Progenitor cell of endocrine pancreas (in vitro differentiated cells): ENCODE results near the gene EMX1. TPM values are rescaled to one million over a fixed set of nuclear protein-coding genes. Genes with fewer than 3 reads are reported as not detected.

Experiments
- DNase-seq: peaks from one replicate; pipeline ENCODE4 v3.0.0; 2021; ENCODE audit warnings: low spot score; ENCODE audit not compliant: unreplicated experiment
- H3K27ac Mint-ChIP-seq: 2 replicates; pipeline ENCODE4 v1.8.0; 2021; ENCODE audit warnings: mild to moderate bottlenecking, moderate library complexity, mixed read lengths
- H3K27me3 Mint-ChIP-seq: 2 replicates; pipeline ENCODE4 v1.8.0; 2021; ENCODE audit warnings: mixed read lengths
- H3K36me3 Mint-ChIP-seq: 2 replicates; pipeline ENCODE4 v1.8.0; 2022; ENCODE audit warnings: mixed read lengths; ENCODE audit not compliant: insufficient read depth
- H3K4me1 Mint-ChIP-seq: 2 replicates; pipeline ENCODE4 v1.8.0; 2021; ENCODE audit warnings: low read depth, mixed read lengths
- H3K4me3 Mint-ChIP-seq: 2 replicates; pipeline ENCODE4 v1.8.0; 2021; ENCODE audit warnings: low read depth, mild to moderate bottlenecking, moderate library complexity, mixed read lengths
- H3K9me3 Mint-ChIP-seq: 2 replicates; pipeline ENCODE4 v1.8.0; 2021; ENCODE audit warnings: low read depth, mixed read lengths
- CTCF ChIP-seq: fragments of 200-600 bp; sonication (generic); IDR thresholded peaks from one replicate; pipeline ENCODE4 v1.5.0; 2021; ENCODE audit warnings: antibody characterized with exemption, mild to moderate bottlenecking; ENCODE audit not compliant: unreplicated experiment
- total RNA-seq: library from RNA; stranded (reverse); gene quantifications from 2 replicates; pipeline ENCODE4 v1.2.1, GENCODE V29; 2021

The EMX1 gene
- total RNA-seq, 1 donor from 2014 or later: 0.69 TPM

- Mint-ChIP-seq H3K9me3 (no peaks in the 10 kb centered on the region), H3K27me3 (peaks cover 18% of the 10 kb centered on the region), H3K4me3 (no peak overlapping the region), H3K27ac (no peak overlapping the region), H3K4me1 (peaks cover 12% of the 10 kb centered on the region), H3K36me3 (peaks cover 6% of the 10 kb centered on the region)
- no peak for TF ChIP-seq CTCF
- no peak for DNase-seq
These were observed 26.1 kb upstream of the EMX1 start for GRCh38 chr2:72891091-72891818.

- H3K9me3 Mint-ChIP-seq: no peaks in the 10 kb centered on the region
- H3K27ac Mint-ChIP-seq: no peak overlapping the region
- H3K4me1 Mint-ChIP-seq: peaks cover 7% of the 10 kb centered on the region
- H3K36me3 Mint-ChIP-seq: peaks cover 6% of the 10 kb centered on the region
- DNase-seq: no peak
- TF ChIP-seq CTCF: peak; percentile 79
- H3K27me3 Mint-ChIP-seq: peaks cover 30% of the 10 kb centered on the region
- no peak overlapping the region for H3K4me3 Mint-ChIP-seq
These were observed 24.7 kb upstream of the EMX1 start for GRCh38 chr2:72892506-72893173.

DNA sequence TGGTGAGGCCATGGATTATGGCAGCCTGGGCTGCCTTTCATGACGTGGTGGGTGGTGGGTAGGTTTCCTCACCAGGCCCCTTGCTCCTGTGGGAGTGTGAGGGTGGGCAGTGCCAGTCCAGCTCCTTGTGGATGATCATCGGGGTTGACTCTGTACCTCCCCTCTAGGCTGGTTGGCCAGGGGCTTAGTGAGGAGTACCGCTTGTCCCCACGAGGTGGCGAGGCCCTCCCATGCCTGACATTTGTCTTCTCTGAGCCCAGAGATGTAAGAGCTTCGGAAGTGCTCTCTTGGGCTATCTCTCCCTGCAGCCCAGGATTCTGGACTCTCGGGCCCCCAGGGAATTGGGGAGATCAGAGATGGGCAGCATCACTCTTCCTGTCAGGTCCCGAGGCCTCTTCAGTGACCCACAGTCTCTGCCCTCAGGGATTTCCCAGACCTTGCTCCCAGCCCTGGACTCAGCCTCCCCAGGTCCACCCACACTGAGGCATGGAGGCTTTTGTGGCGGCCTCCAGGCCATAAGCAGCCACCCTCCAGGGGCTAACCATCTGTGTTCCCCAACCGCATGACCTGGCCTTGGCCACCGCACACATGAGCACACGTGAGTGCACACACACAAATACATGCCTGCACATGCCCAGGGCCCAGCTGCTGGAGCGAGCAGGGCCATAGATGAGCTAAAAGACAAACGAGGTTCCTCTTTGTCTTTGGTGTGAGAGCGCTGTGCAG, 23.6 kb upstream of the EMX1 start:
- Mint-ChIP-seq H3K27me3 (peaks cover 41% of the 10 kb centered on the region), H3K27ac (no peak overlapping the region), H3K4me3 (no peak overlapping the region), H3K9me3 (no peaks in the 10 kb centered on the region), H3K4me1 (peaks cover 4% of the 10 kb centered on the region), H3K36me3 (peaks cover 6% of the 10 kb centered on the region)
- peak; percentile 58 for DNase-seq
- TF ChIP-seq CTCF: peak; percentile 74

GRCh38 chr2:72894514-72894913, 22.8 kb upstream of the EMX1 start:
- DNase-seq: no peak
- no peak overlapping the region for H3K27ac Mint-ChIP-seq
- peaks cover 49% of the 10 kb centered on the region for H3K27me3 Mint-ChIP-seq

More at GRCh38 chr2:72894514-72894913, 22.8 kb upstream of the EMX1 start:
- TF ChIP-seq CTCF: no peak
- H3K36me3 Mint-ChIP-seq: peaks cover 6% of the 10 kb centered on the region
- no peak overlapping the region for H3K4me3 Mint-ChIP-seq
- H3K4me1 Mint-ChIP-seq: peaks cover 1% of the 10 kb centered on the region
- no peaks in the 10 kb centered on the region for H3K9me3 Mint-ChIP-seq
